ENCODE measurements around the gene CLDN22.

CLDN22 gene

DNA sequence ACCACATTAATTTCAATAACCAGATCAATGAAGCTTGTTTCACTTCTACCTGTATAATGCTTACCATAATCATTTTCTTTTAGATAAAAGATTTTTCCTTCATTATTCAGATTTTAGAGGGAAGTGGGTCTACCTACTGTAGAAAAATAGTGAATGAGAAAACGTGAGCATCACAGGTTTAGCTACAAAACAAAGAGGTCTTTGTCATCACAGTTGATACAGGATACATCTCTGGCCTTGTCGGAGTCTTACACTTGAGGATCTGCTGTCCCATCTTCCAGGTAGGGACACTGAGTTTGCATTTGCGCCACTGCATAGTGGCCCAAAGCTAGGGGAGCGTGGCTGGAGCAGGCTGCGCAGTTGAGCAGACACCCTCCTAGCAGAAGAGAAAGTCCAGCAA lies 1.4 kb upstream of the CLDN22 start:
- DNase-seq (ENCODE audit: low spot score): no peak

DNA sequence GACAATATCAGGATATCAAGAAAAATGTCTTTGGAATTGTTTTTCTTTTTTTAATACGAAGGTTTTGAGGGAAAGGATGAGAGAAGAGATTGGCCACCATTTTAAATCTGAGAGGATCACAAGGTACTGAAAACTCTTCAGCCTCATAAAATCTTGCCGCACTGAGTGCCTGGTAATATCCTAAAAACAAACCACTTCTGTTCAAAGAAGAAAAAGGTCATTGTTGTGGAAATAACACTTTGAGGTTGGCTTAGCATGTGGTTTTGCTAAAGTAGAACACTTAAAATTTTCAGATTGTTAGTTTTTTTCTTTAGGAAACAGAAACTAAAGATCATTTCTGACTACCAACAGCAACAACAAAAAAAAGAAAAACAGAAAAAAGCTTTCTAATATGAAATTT lies 1.0 kb upstream of the CLDN22 start:
- DNase-seq (ENCODE audit: low spot score): no peak

DNA sequence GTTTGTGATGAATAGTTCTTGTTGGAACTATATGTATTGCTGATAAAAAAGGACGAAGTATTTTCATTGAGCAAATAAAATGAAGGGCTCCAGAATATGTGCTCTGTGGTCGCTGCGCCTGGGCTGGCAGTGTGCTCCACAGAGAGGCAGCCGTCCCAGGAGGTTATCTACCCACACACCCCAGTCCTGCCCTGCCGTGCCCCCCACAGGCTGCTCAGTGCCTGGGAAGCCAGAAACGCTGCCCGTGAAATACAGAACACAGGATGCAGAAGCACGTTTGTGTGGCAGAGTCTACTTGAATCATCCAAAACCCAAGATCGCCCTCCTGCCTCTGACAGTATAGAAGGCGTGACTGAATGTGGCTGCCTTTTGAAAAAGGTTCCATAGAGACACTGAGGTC lies 1.4 kb downstream of the CLDN22 start:
- no peak for DNase-seq (ENCODE audit: low spot score)

DNA sequence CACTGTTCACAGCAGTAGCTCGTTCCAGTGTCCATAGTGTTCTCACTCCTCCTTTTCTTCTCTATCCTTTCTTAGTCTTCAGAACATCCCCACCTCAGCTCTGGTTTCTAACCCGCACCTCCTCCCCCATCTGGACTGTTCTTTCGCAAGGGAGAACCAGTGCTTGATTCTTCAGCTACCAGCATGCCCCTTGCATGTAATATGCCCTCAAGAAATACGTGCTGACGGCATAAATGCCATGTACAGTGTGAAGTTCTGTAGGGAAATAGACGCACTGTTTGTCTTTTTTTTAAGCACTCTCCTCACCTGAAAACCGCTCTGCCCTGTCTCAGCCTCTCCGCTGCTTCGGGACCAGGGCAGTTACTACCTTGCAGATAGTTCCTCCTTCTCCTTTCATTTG lies 5.3 kb downstream of the CLDN22 start:
- no peak for DNase-seq (ENCODE audit: low spot score)

DNA sequence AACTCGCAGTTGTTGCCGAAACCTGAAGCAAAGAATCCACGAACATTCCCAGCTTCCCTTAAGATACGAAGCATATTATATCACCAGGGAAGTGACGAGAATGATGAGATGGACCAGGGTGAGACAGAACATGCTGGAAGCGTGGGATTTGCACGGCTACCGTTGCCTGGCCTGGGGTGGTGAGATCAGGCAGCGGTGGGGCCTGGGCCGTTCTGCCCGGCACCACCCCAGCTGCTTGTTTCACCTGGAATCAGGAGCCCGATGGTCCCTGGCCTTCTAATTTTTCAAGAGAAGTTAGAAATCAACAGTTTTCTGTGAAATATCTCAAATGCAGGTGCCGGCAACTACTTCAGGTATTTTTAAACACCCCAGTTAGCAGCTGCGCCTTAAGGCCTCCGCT lies 5.7 kb downstream of the CLDN22 start:
- DNase-seq (ENCODE audit: low spot score): no peak

DNA sequence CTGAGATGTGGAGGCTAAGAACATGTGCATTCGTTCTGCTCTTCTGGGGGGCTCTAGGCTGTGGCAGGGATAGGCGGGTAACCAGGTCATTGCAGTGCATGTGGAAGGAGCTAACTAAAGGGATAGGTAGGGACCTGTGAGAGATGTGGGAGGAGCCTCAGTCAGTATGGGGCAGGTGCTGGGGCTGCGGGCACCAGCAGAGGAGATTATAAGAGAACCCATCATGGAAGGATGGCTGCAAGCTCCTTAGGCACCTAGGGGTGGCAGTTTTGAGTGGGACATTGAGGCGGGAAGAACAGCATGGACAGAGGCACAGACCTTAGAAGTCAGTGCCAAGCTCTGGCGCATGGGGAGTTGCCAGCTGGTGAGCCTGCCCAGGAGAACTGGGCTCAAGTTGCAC lies 7.2 kb downstream of the CLDN22 start:
- DNase-seq (ENCODE audit: low spot score): no peak

DNA sequence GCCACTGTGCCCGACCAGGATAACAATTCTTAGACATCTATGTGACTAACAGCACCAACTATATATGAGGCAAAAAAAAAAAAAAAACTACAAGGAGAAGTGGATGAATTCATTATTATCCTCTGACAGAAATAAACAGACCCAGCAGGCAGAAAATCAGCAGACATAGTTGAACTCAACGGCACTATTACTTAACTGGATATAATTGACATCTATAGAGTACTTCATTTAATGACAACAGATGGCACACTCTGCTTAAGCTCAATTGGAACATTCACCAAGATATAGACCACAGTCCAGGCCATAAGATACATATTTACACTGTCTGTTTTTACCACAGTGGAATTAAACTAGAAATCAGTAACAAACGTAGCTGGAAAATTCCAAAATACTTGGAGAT lies 13.3 kb downstream of the CLDN22 start:
- DNase-seq (ENCODE audit: low spot score): no peak

DNA sequence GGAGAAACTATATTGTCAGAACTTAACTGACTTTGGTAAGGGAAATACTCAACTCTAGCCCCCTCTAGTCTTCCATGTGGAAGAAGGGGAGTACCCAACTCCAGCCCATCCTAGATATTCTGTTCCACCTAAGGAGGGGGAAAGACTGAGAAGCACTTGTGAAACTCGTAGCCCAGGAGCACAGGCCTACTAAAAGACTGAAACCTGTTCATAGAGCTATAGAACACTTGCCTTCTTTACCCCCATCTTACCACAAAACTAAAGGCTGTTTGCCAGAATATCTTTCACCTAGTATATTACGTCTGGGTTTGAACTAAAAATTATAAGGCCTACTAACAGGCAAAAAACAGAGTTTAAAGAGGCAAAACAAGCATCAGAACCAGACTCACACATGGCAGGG lies 15.5 kb downstream of the CLDN22 start:
- DNase-seq (ENCODE audit: low spot score): no peak

DNA sequence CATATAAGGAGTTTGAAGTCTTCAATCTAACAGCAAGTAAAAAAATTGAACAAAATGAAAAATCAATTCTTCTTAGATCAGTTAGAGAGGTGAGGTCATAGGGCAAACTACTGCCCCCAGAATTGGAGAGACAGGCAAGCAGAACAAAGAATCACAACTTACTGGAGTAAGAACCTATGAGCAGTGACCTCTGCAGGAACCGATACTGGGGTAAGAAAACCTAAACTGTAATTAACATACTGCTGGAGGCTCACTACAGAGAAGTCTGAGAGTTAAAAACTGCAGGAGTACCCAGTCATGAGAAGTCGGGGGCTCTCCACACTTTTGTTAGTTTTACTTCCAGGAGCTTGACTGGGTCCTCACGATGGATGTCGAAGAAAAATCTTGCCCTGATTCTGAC lies 16.0 kb downstream of the CLDN22 start:
- DNase-seq (ENCODE audit: low spot score): no peak

DNA sequence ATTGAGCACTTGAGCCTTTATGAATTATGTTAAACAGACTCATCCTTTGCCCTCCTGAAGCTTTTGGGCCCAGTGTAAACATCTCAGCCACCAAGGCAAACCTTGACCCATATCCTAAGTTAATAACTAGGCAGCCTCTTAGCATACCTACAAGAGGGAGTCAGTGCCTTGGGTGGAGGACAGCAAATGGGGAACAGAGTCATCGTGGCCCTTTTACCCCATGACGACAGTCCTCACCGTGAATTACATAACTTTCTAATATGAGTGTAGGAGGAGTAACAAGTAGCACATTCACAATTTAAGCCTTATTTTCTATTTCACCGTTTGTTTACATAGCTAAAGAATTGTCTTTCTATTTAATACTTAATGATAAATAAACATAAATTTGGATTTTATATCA lies 16.8 kb downstream of the CLDN22 start:
- DNase-seq (ENCODE audit: low spot score): no peak

DNA sequence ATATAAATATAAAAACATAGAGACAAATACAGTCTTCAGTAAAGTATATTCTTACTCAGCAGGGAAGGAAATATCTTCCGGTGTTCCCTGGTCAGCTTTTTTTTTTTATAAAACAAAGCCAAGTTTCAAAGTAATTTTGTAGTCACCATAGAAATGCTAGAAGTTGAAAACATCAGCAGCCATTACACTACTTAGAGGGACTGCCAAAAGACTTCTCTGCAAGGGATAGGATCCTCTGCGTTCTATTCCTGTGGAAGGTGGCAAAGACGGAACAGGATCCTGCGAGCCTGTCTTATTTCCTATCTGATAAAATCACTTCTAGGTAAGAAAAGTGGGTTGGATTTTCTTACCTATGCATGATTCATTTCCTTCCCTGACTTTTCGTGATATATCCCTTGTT lies 19.4 kb downstream of the CLDN22 start:
- no peak for DNase-seq (ENCODE audit: low spot score)

DNA sequence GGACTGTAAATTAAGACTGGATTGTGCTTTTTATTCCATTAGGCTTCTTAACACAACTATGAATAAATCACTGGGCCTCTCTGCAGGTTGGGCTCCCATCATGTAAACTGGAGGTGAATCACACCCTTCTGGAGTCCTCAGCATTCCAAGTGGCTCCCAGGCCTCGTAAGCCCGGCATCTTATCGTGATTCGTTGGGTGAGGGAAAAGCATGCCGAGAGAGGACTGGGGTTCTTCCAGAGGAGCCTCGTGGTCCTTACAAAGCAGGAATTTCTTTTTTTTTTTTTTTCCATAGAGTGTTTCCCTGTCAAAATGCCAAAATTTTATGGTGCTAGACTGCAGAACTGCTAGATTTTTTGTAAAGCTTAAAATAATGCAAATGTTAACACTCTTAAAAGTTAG lies 20.0 kb downstream of the CLDN22 start:
- DNase-seq (ENCODE audit: low spot score): no peak

DNA sequence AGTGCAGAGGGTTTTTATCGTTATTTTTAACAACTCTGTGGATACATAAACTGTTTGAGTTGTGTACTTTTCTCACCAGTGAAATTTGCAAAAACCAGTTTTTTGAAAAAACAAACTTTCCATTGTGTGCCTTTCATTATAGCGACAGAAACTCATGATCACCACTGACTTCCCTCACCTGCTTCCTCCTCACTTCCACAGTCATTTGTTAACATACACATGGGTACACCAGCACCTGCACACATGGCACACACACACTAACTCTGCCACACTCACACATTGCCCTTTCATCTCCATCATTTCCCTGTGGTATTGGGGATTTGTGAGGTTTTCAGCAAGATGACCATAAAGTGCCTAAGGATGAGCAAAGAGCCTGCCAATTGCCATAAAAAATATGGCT lies 20.6 kb downstream of the CLDN22 start:
- DNase-seq (ENCODE audit: low spot score): no peak

DNA sequence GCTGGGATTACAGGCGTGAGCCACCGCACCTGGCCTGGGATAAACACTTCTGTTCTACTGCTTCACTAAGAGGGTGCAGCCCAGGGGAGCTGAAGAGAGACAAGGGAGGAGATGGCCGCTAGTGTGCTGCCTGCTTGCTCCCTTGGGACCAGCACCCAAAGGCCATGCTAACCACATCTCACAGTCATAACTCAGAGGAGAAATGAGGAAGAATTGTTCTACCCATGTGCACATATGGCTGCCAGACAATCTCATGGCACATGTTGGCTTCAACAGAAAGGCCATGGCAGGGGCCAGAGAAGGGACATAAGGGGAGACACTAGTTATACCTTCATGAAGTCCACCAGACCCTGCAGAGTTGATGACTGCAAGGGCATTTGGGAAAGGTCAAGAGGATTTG lies 22.4 kb downstream of the CLDN22 start:
- no peak for DNase-seq (ENCODE audit: low spot score)

DNA sequence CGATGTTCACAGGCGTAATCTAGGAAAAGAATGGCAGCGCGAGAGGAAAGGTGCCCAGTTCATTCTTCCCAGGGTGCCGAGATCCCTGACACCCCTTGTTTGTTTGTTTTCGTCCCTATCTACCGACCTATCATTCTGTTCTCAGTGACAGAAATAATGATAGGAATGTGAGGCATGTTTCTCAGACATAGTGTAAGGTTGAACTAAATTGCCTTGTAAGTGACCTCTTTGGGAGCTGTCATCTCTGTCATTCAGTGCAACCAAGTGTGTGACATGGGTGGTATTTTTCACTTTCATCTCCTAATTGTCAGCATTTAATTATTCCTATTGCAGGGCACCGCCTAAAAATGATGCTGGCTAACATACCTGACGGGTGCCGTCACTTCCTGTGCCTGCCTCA lies 24.4 kb downstream of the CLDN22 start:
- DNase-seq (ENCODE audit: low spot score): no peak

DNA sequence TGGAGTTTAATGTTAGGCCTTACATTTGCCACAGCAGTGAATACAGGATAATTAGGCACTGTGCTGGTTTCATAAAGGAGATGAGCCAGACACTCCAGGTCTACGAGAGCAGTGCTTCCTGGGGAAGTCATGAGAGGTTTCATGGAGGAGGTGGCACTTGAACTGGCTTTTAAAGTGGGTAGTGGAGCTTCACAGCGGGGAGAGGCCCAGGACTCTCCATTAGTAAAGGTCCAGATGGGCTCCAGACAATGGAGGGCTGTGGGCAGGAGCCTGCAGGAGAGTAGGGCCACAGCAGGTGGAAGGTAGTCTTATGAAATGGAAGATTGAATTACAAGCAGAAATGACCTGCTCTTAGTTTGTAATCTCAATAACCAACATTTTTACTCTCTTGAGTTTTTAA lies 29.0 kb downstream of the CLDN22 start:
- no peak for DNase-seq (ENCODE audit: low spot score)

DNA sequence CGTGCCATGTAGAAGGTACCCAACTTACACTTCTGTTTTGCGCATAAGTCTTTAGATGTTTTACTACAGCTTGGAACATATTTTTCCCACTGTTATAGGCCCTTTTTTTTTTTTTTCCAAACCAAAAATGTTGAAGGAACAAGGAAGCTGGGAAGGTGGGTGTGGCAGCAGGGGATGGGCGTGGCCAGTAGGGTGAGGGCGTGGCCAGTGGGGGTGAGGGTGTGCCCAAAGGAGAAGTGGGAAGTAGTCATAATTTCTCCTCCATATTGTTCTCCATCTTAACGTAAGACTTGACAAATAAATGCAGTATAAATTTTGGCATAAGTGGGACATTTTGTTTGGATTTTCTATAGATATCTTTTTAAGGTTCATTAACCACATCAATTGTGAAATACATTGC lies 30.4 kb downstream of the CLDN22 start:
- DNase-seq (ENCODE audit: low spot score): no peak

DNA sequence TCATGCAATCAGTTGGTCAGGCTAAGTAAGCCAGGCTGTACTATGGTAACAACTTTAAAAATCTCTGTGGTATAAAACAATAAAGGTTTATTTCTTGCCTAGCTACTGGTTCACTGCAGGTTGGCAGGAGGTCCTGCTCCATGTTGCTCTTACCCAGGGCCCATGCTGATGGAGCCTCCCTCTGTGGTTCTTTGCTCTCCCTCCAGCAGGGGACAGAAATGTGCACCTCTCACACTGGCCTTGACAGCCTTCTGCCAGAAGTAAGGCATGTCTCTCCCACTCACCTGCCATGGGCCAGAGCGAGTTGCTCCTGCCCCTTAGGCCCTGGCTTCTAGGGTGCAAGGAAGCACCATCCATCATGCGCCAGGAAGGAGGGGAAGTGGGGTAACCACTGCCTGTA lies 31.1 kb downstream of the CLDN22 start:
- no peak for DNase-seq (ENCODE audit: low spot score)

DNA sequence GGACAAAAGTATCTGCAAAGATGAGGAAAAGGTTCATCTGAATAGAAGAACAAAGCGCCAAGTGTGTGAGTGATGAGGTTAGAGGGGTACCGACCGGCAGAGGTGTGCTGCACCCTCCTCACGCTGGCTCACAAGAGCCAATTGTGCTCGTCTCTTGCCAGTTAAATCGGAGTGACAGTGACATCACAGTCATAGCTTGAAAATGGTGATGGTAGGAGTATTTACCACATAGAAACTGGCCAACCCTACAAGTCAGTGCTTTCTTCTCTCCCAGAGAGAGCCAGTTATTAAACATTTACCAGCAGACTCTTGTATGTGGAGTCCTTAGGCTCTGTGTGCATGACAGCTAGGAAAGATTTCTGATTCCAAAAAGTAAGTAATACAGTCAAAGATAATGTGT lies 32.4 kb downstream of the CLDN22 start:
- DNase-seq (ENCODE audit: low spot score): no peak

DNA sequence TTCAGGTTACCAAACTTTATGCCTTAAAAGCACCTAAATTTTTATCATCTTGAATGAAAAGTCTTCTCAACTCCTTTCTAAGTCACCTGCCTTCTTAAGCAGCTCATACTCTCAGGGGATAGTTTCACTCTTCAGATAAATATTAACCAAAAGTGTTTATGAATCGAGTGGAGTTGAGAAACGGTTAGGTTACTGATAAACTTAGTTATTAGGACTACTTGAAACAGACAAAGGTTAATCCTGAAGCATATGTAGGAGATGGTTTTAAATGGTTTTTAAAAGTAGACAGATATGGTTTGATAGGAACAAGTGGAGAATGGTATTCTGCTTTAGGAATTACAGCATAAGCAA lies 32.8 kb downstream of the CLDN22 start:
- DNase-seq (ENCODE audit: low spot score): no peak

DNA sequence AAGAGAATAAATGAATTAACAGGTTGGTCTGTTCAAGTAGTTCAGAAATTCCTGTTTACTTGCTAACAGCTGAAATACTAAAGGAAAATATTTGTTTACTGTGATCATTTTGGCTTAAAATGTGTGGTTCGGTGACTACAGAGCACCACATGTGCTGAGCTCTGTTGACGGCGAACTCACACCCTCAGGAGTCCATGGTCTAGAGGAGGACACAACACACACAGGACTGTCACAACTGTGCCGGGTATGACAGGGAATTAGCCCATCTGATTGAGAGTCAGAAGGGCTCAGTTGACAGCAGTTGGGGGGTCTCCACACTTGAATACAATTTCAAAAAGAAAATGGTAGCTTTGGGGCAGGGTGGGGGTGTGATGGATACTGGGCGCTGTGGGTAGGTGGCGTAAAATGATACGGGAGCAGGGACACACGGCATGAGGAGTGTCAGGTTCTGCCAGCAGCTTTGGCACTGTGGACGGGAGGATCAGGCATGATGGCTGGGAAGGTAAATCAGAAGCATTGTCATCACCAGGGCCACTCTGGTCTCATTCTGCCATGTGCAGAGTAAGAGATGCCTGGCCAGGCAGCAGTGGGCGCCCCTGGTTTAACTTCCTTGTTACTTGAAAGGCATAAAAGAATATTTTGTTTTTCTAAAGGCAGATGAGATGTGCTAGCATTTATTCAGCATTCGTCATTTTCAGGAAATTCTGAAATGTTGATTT lies 33.3 kb downstream of the CLDN22 start:
- DNase-seq (ENCODE audit: low spot score): no peak

DNA sequence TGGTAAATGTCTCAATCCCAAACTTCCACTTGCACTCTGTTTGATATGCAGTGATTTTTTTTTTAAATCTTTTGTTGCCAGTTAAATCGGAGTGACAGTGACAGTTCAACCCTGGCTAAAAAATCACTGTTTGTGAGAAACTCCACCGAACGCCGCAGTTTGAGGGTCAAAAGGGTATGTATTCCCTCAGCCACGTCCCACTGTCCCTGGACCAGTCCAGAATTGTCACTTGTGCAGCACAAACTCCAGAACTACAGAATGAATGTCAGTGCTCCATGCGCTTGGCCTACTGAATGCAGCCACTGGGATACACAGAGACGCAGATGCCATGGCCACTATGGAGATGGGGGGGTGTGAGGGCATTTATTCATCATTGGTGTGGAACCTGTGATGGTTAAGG lies 34.2 kb downstream of the CLDN22 start:
- DNase-seq (ENCODE audit: low spot score): no peak

DNA sequence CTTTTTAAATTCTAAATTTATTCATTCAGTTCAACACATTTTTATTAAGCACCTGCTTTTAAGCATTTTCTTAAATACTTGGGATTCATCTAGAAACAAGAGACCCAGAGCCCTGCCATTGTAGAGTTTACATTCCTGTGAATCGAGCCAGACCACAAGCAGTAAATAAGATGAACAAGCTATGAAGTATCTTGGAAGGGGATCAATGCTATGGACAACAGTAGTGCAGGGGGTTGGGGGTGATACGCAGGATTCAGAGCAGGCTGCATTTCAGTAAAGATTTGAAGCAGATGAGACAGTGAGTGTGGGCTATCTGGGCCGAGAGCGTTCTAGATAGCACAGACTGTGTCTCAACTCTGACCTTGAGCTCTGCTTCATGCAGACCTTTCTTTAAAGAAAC lies 35.1 kb downstream of the CLDN22 start:
- no peak for DNase-seq (ENCODE audit: low spot score)

DNA sequence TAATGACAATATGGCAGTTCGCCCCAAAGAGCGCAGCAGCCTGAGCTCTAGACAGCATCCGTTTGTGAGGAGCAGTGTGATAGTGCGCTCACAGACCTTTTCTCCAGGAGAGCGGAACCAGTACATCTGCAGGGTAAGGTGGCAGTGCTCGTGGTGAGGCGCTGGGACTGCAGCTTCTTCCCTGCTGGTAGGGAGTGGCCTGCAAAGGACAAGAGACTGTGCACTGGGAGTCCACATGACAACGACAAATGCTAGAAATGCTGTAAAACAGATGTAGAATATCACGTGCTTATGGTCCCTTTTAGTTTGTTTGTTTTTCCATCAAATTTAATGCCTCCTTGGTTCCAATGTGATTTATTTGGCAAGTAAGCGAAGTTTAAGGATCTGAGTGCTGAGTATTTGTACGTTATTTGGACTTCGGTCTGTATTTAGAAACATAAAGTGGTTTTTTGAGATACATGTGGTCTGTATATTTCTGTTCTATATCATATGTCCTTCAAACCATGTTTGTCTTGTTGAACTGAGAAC lies 35.8 kb downstream of the CLDN22 start:
- no peak for DNase-seq (ENCODE audit: low spot score)

DNA sequence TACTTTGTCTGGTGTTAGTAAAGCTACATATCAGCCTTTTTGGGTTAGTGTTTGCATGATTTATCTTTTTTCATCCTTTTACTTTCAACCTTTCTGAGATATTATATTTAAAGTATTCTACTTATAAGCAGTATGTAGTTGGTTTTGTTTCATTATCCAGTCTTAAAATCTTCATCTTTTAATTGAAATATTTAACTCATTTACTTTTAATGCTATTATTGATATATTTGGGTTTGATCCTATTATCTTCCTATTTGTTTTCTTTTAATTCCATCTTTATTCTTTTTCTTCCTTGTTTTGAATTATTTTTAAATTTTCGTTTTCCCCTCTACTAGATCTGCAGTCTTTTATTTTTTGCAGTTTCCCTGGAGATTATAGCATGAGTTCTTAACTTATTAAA lies 44.0 kb downstream of the CLDN22 start:
- DNase-seq (ENCODE audit: low spot score): no peak

Measured in ecto neural progenitor cell (in vitro differentiated cells).